ENCODE measurements around the gene ZNF827. TPM values are rescaled to one million over a fixed set of nuclear protein-coding genes. Genes with fewer than 3 reads are reported as not detected.

ZNF827 gene
- total RNA-seq, 4 donors from 2014 or later: 7.2 to 16.1 (median 10.9) TPM

GRCh38 chr4:145770124-145770523 lies 168.5 kb downstream of the ZNF827 start:
- peaks cover 6 to 23% of the 10 kb centered on the region in 2 donors for H3K4me1 ChIP-seq
- H3K4me3 ChIP-seq: no peak overlapping the region
- DNase-seq (no peak), ATAC-seq (no peak)
- TF ChIP-seq CTCF (IDR thresholded peaks at IDR 0.05 in 4 of 5, conservative IDR thresholded peaks at IDR 0.05 in 1 of 5): no peak
- TF ChIP-seq POLR2A (IDR thresholded peaks at IDR 0.05): no peak
- no peaks in the 10 kb centered on the region for H3K27me3 ChIP-seq
- peaks cover 0 to 7% of the 10 kb centered on the region in 2 donors for H3K36me3 ChIP-seq
- no peaks in the 10 kb centered on the region for H3K9me3 ChIP-seq
- intact Hi-C loops (cut with DNase I; ENCODE audit: low total_unique reads): loop anchor here (2.0 kb wide), 1 partner anchor 33 kb away; no protein-coding TSS in a partner anchor
- H3K27ac ChIP-seq: peak overlapping the region; percentile 11 to 52 (median 32)
- in situ Hi-C loops (cut with MboI; ENCODE audit: low sequenced_read_pairs in 4 of 4): no loop called here

DNA sequence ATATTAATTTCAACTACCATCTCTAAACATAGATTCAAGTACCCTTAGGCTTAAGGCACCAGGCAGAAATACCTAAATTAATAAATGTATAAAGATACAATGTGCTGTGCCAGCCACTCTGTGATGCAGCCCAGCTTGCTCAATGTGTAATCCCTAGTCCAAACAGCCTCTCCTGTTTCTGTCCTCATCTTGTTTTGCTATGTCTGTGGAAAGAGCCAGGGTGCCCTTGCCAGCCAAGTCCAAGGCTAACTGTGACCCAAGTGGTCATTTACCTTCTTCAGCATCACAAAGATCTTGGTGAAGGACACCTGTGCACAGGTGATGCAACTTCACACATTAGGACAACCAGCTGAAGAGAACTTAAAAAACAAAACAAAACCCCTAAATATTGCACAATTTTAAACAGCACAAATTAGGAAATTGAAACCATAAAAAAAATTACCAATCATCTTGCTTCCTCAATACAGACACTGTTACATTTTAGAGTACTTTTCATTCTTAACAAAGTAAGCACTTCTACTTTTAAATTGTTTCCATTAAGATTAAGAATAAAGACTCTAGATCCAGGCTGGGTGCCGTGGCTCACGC lies 169.1 kb downstream of the ZNF827 start:
- H3K27ac ChIP-seq: peak overlapping the region; percentile 11 to 52 (median 32)
- TF ChIP-seq CTCF (IDR thresholded peaks at IDR 0.05 in 4 of 5, conservative IDR thresholded peaks at IDR 0.05 in 1 of 5) (no peak), POLR2A (IDR thresholded peaks at IDR 0.05) (no peak)
- peak; percentile 81 to 83 for ATAC-seq
- no peaks in the 10 kb centered on the region for H3K27me3 ChIP-seq
- intact Hi-C loops (cut with DNase I; ENCODE audit: low total_unique reads) (loop anchor here (2.0 kb wide), 1 partner anchor 33 kb away; no protein-coding TSS in a partner anchor), in situ Hi-C loops (cut with MboI; ENCODE audit: low sequenced_read_pairs in 4 of 4) (no loop called here)
- H3K36me3 ChIP-seq: peaks cover 3 to 13% of the 10 kb centered on the region in 2 donors
- no peak overlapping the region for H3K4me3 ChIP-seq
- peaks cover 6 to 19% of the 10 kb centered on the region in 2 donors for H3K4me1 ChIP-seq
- peak in 1 of 2 donors; percentile 63 for DNase-seq
- H3K9me3 ChIP-seq: no peaks in the 10 kb centered on the region

- intact Hi-C loops (cut with DNase I; ENCODE audit: low total_unique reads): no loop called here
- no peak for DNase-seq
- Histone ChIP-seq H3K9me3 (no peaks in the 10 kb centered on the region), H3K4me3 (no peak overlapping the region), H3K36me3 (peaks cover 3 to 38% of the 10 kb centered on the region in 2 donors), H3K4me1 (peaks cover 0 to 12% of the 10 kb centered on the region in 2 donors), H3K27me3 (no peaks in the 10 kb centered on the region), H3K27ac (no peak overlapping the region)
- no peak for TF ChIP-seq CTCF (IDR thresholded peaks at IDR 0.05 in 4 of 5, conservative IDR thresholded peaks at IDR 0.05 in 1 of 5)
- TF ChIP-seq POLR2A (IDR thresholded peaks at IDR 0.05): no peak
- in situ Hi-C loops (cut with MboI; ENCODE audit: low sequenced_read_pairs in 4 of 4): no loop called here
- no peak for ATAC-seq
Observed at GRCh38 chr4:145766273-145766672, 172.3 kb downstream of the ZNF827 start.

GRCh38 chr4:145763399-145763798 lies 175.2 kb downstream of the ZNF827 start:
- no peaks in the 10 kb centered on the region for H3K4me1 ChIP-seq
- no peak overlapping the region for H3K27ac ChIP-seq
- DNase-seq: no peak
- ATAC-seq: no peak
- TF ChIP-seq CTCF (IDR thresholded peaks at IDR 0.05 in 4 of 5, conservative IDR thresholded peaks at IDR 0.05 in 1 of 5) (no peak), POLR2A (IDR thresholded peaks at IDR 0.05) (no peak)
- intact Hi-C loops (cut with DNase I; ENCODE audit: low total_unique reads) (no loop called here), in situ Hi-C loops (cut with MboI; ENCODE audit: low sequenced_read_pairs in 4 of 4) (no loop called here)
- no peaks in the 10 kb centered on the region for H3K27me3 ChIP-seq
- H3K4me3 ChIP-seq: no peak overlapping the region
- peaks cover 3 to 56% of the 10 kb centered on the region in 2 donors for H3K36me3 ChIP-seq
- H3K9me3 ChIP-seq: no peaks in the 10 kb centered on the region

Measured in gastrocnemius medialis (tissue), 4 donors.